Tibial artery (tissue), 4 donors: Measurements from ENCODE around the gene DISP3.

Experiments
- DNase-seq, 2 donors: peaks; one replicate each; pipeline ENCODE4 v3.0.0-alpha.2; 2019
- H3K27ac ChIP-seq, 2 donors: fragments of 200-600 bp; sonication (generic) in 1 of 2; 1 replicate in 1 of 2; 2 replicates in 1 of 2; pipeline ENCODE4 v1.5.1; 2018 to 2019; ENCODE audit warnings: mild to moderate bottlenecking in 1 of 2
- H3K27me3 ChIP-seq, 2 donors: fragments of 200-600 bp; sonication (generic) in 1 of 2; one replicate each; pipeline versions ENCODE4 v1.5.1 to v1.6.0; 2016 to 2019
- H3K36me3 ChIP-seq, 3 donors: fragments of 200-600 bp; sonication (generic) in 2 of 3; one replicate each; pipeline ENCODE4 v1.5.1; 2016 to 2019; ENCODE audit warnings: mild to moderate bottlenecking in 2 of 3
- H3K4me1 ChIP-seq, 4 donors: fragments of 200-600 bp; sonication (generic) in 2 of 4; 1 replicate in 3 of 4; 2 replicates in 1 of 4; pipeline ENCODE4 v1.5.1; 2016 to 2019
- H3K4me3 ChIP-seq, 2 donors: fragments of 200-600 bp; sonication (generic) in 1 of 2; 1 replicate in 1 of 2; 2 replicates in 1 of 2; pipeline ENCODE4 v1.5.1; 2018 to 2019; ENCODE audit warnings: mild to moderate bottlenecking in 2 of 2
- H3K9me3 ChIP-seq, 3 donors: fragments of 200-600 bp; sonication (generic) in 1 of 3; one replicate each; pipeline ENCODE4 v1.5.1; 2016 to 2019
- CTCF ChIP-seq, 2 experiments: fragments of 200-600 bp in 1 of 2; fragments of 450-650 bp in 1 of 2; IDR thresholded peaks; one replicate each; pipeline ENCODE4 v1.5.1; 2017 to 2019; ENCODE audit warnings: antibody characterized with exemption in 2 of 2, mild to moderate bottlenecking in 1 of 2, moderate library complexity in 1 of 2
- intact Hi-C: fragments of 100-400 bp; cut with DNase I; formaldehyde crosslinking; loops from one replicate; pipeline ENCODE4 v1.15.0; 2023; ENCODE audit warnings: low total_unique reads

Gene DISP3

DNA sequence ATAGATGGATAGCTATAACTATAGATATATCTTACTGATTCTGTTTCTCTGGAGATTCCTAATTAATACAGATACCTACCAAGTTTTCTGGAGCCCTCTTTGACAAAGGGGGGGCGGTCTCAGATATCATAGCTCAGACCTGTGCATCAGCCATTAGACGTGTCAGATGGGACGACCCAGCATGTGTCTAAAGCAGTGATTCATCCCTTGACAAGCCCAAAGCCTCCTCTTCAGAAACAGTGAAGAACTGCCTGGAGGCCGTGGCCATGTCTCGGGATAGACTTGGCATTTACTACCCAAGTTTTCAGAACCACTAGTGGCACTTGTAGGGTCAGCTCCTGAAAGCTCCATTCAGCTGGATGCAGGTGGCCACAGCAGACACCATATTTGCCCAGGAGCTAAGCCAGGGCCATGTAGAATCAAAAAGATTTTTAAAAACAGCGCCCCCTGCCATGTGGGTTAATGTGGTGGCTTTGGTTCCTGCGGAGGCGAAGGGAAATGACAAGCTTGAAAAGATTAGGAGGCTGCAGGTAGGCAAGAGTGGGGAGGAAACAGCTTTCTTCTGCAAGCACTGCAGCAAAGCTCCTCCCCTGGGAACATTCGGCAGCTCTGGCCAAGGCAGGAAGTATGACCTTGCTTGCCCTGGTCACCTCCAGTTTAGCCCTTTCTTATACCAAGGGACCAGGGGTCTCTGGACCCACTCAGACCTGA lies 93.1 kb downstream of the DISP3 start:
- no peaks in the 10 kb centered on the region for H3K9me3 ChIP-seq
- TF ChIP-seq CTCF (IDR thresholded peaks at IDR 0.05) = no peak
- H3K4me3 ChIP-seq = no peak overlapping the region
- no peaks in the 10 kb centered on the region for H3K36me3 ChIP-seq
- intact Hi-C loops = no loop called here
- H3K27ac ChIP-seq = no peak overlapping the region
- no peak for DNase-seq
- H3K4me1 ChIP-seq = no peaks in the 10 kb centered on the region
- H3K27me3 ChIP-seq = peaks cover 0 to 52% of the 10 kb centered on the region in 2 donors

DNA sequence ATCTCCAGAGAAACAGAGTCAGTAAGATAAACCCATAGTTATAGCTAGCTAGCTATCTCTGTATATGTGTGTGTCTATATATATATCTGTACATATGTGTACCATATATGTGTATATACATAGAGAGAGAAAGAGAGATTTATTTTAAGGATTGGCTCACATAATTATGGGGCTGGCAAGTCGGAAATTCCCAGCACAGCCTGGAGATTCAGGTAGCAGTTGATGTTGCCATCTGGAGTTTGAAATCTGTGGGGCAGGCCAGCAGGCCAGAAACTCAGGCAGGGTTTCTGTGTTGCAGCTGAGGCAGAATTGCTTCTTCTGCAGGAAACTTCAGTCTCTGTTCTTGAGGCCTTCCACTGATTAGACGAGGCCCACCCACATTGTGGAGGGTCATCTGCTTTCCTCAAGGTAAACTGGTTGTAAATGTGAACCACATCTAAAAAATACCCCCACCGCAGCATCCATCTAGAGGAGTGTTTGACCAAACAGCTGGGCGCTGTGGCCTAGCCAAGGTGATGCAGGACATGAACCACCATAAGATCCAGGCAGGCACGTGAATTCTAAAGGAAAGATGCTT lies 94.2 kb downstream of the DISP3 start:
- no peak for DNase-seq
- Histone ChIP-seq H3K27ac (no peak overlapping the region), H3K27me3 (peaks cover 0 to 60% of the 10 kb centered on the region in 2 donors), H3K4me1 (no peaks in the 10 kb centered on the region), H3K36me3 (no peaks in the 10 kb centered on the region), H3K9me3 (no peaks in the 10 kb centered on the region), H3K4me3 (no peak overlapping the region)
- TF ChIP-seq CTCF (IDR thresholded peaks at IDR 0.05) = no peak
- intact Hi-C loops = no loop called here

- Histone ChIP-seq H3K27me3 (peaks cover 0 to 47% of the 10 kb centered on the region in 2 donors), H3K4me1 (no peaks in the 10 kb centered on the region), H3K27ac (no peak overlapping the region), H3K4me3 (no peak overlapping the region), H3K36me3 (no peaks in the 10 kb centered on the region), H3K9me3 (no peaks in the 10 kb centered on the region)
- DNase-seq = no peak
- intact Hi-C loops = no loop called here
- TF ChIP-seq CTCF (IDR thresholded peaks at IDR 0.05) = no peak
Observed at GRCh38 chr1:11575553-11575952, 96.6 kb downstream of the DISP3 start.

GRCh38 chr1:11576109-11576875 lies 97.3 kb downstream of the DISP3 start:
- Histone ChIP-seq H3K36me3 (no peaks in the 10 kb centered on the region), H3K4me1 (no peaks in the 10 kb centered on the region), H3K4me3 (no peak overlapping the region), H3K9me3 (no peaks in the 10 kb centered on the region), H3K27me3 (peaks cover 0 to 46% of the 10 kb centered on the region in 2 donors), H3K27ac (no peak overlapping the region)
- intact Hi-C loops = no loop called here
- no peak for TF ChIP-seq CTCF (IDR thresholded peaks at IDR 0.05)
- no peak for DNase-seq

GRCh38 chr1:11578004-11578403 lies 99.0 kb downstream of the DISP3 start:
- H3K27me3 ChIP-seq = peaks cover 0 to 45% of the 10 kb centered on the region in 2 donors
- no peak overlapping the region for H3K27ac ChIP-seq
- H3K9me3 ChIP-seq = no peaks in the 10 kb centered on the region
- no peak for TF ChIP-seq CTCF (IDR thresholded peaks at IDR 0.05)
- no peaks in the 10 kb centered on the region for H3K4me1 ChIP-seq
- no peak overlapping the region for H3K4me3 ChIP-seq
- no peaks in the 10 kb centered on the region for H3K36me3 ChIP-seq
- intact Hi-C loops = no loop called here
- no peak for DNase-seq
